Measurements from ENCODE around the gene AADAT. TPM values are rescaled to one million over a fixed set of nuclear protein-coding genes. Genes with fewer than 3 reads are reported as not detected.

The AADAT gene
- total and polyA plus RNA-seq, 2 of the 8 experiments (the other 6 are each of a cell fraction or from before 2014, with no cell fraction given) = 6.1 to 7.7 TPM

GRCh38 chr4:170106900-170107299, 17.1 kb upstream of the AADAT start:
- Histone ChIP-seq H3K9ac (replicated peaks in 1 of 4; ENCODE audit: extremely low read depth in 1 of 4, low read depth in 3 of 4, low read length in 3 of 4) (no peak overlapping the region), H3K23ac (ENCODE audit: insufficient read length) (no peak overlapping the region), H3K4me2 (ENCODE audit: insufficient read depth in 1 of 2, low read depth in 2 of 2, low read length in 2 of 2) (no peak overlapping the region), H2BK120ac (replicated peaks; ENCODE audit: low read depth, low read length) (no peak overlapping the region), H3K23me2 (ENCODE audit: low read depth, low read length) (no peaks in the 10 kb centered on the region), H4K91ac (replicated peaks; ENCODE audit: insufficient read length, low read length) (no peak overlapping the region), H3K56ac (replicated peaks; ENCODE audit: insufficient read length, low read depth, low read length) (no peak overlapping the region), H3K27ac (ENCODE audit: low read depth, low read length) (no peak overlapping the region), H3K27me3 (replicated peaks in 1 of 4; ENCODE audit: control insufficient read depth in 3 of 4, extremely low read depth in 1 of 4, insufficient read depth in 3 of 4, low read length in 3 of 4) (no peaks in the 10 kb centered on the region), H3K18ac (ENCODE audit: extremely low read depth, low read length) (no peak overlapping the region), H2AFZ (ENCODE audit: low read length) (0 out of 2 replicates have a peak overlapping the region, but pooled peaks have one; percentile 27), H2BK15ac (ENCODE audit: low read length) (no peak overlapping the region), H3K14ac (ENCODE audit: insufficient read length) (no peak overlapping the region), H2BK5ac (ENCODE audit: low read depth, low read length) (no peak overlapping the region), H3K4ac (replicated peaks; ENCODE audit: insufficient read length, low read depth, low read length) (no peak overlapping the region), H2AK5ac (ENCODE audit: low read depth, low read length) (no peak overlapping the region), H3K79me2 (ENCODE audit: control insufficient read depth in 1 of 2, insufficient read depth in 2 of 2, low read length in 2 of 2) (no peaks in the 10 kb centered on the region), H4K5ac (ENCODE audit: insufficient read length, low read depth, low read length) (no peak overlapping the region), H3K4me3 (ENCODE audit: extremely low read depth in 1 of 4, insufficient read depth in 2 of 4, low read depth in 3 of 4, low read length in 4 of 4) (no peak overlapping the region), H3K9me3 (ENCODE audit: insufficient read depth in 2 of 2, low read depth in 1 of 2, low read length in 1 of 2) (no peaks in the 10 kb centered on the region), H4K8ac (ENCODE audit: extremely low read depth, insufficient read depth, low read length) (no peak overlapping the region), H3K36me3 (ENCODE audit: control insufficient read depth in 2 of 4, insufficient read depth in 4 of 4, low read length in 3 of 4) (no peaks in the 10 kb centered on the region), H4K20me1 (replicated peaks in 1 of 2; ENCODE audit: control insufficient read depth in 1 of 2, insufficient read depth in 2 of 2, low read length in 2 of 2) (no peaks in the 10 kb centered on the region), H3K4me1 (replicated peaks in 1 of 4; ENCODE audit: control insufficient read depth in 3 of 4, insufficient read depth in 4 of 4, low read length in 3 of 4) (peaks cover 3 to 14% (median 8%) of the 10 kb centered on the region in 4 experiments; a peak in 6 of 7 replicates), H2BK20ac (ENCODE audit: low read length) (no peak overlapping the region), H2BK12ac (ENCODE audit: low read depth, low read length) (no peak overlapping the region), H3K79me1 (ENCODE audit: low read depth, low read length) (no peaks in the 10 kb centered on the region)
- DNase-seq (ENCODE audit: low read depth in 1 of 2, low spot score in 2 of 2) (no peak), FAIRE-seq (no peak)
- TF ChIP-seq SIX5 (IDR thresholded peaks at IDR 0.05; ENCODE audit: low read depth, low read length) = no peak
- no peak for TF ChIP-seq SRF (IDR thresholded peaks at IDR 0.05; ENCODE audit: low read depth, low read length)
- TF ChIP-seq HDAC6 (IDR thresholded peaks at IDR 0.05; ENCODE audit: low read depth, low read length) = no peak
- TF ChIP-seq EZH2 (IDR thresholded peaks at IDR 0.05; ENCODE audit: low read depth, low read length, severe bottlenecking) = no peak
- TF ChIP-seq BACH1 (IDR thresholded peaks at IDR 0.05; ENCODE audit: low read length) = no peak
- TF ChIP-seq RAD21 (IDR thresholded peaks at IDR 0.05 in 1 of 2, conservative IDR thresholded peaks at IDR 0.05 in 1 of 2; ENCODE audit: low read depth in 2 of 2, low read length in 2 of 2) = no peak
- ChIA-PET CTCF (ENCODE audit: partially characterized antibody) (interaction anchor here (1.3 to 1.6 kb wide), 3 partner anchors 16 to 153 kb away, joined by 4 to 5 read pairs (median 4); no protein-coding TSS in a partner anchor), POLR2A (ENCODE audit: partially characterized antibody) (no interaction called here)
- 92% methylated on average over 4 of the region's 4 CpGs; no CpG with 5 or more reads in 1 of the 2 experiments for WGBS, 2 experiments (ENCODE audit: extremely low coverage in 1 of 2, insufficient coverage in 1 of 2, insufficient read length in 1 of 2, insufficient replicate concordance in 2 of 2, low coverage in 1 of 2, low lambda C conversion rate in 2 of 2, missing lambda C conversion rate in 1 of 2)

All from H1 (cell line).